Measurements from ENCODE around the gene NHS.
"Not testable (repeated sequence)": the region's sequence is repeated elsewhere in the genome, so short reads cannot be mapped to it uniquely, and the experiment has no call there.

The NHS gene

GRCh38 chrX:17405225-17405969 is 30.4 kb downstream of the NHS start:
- peak; percentile 23 for DNase-seq

- no peak for DNase-seq
Measured at GRCh38 chrX:17409566-17410290, 34.7 kb downstream of the NHS start.

- DNase-seq = no peak
Measured at GRCh38 chrX:17410651-17411050, 35.7 kb downstream of the NHS start.

GRCh38 chrX:17411205-17411604 is 36.2 kb downstream of the NHS start:
- no peak for DNase-seq

- DNase-seq = peak; percentile 76
Measured at GRCh38 chrX:17412692-17413091, 37.7 kb downstream of the NHS start.

- DNase-seq = peak; percentile 57
Measured at GRCh38 chrX:17413228-17413627, 38.2 kb downstream of the NHS start.

GRCh38 chrX:17414027-17414658 is 39.1 kb downstream of the NHS start:
- DNase-seq = no peak

- DNase-seq = no peak
Measured at GRCh38 chrX:17414839-17415238, 39.8 kb downstream of the NHS start.

- peak; percentile 66 for DNase-seq
Measured at GRCh38 chrX:17415242-17415810, 40.3 kb downstream of the NHS start.

GRCh38 chrX:17417372-17417771 is 42.4 kb downstream of the NHS start:
- DNase-seq = no peak

- no peak for DNase-seq
Measured at GRCh38 chrX:17425136-17425535, 50.1 kb downstream of the NHS start.

- DNase-seq = no peak
Measured at GRCh38 chrX:17425551-17425950, 50.6 kb downstream of the NHS start.

- DNase-seq = no peak
Measured at GRCh38 chrX:17431171-17431570, 56.2 kb downstream of the NHS start.

GRCh38 chrX:17432158-17432557 is 57.2 kb downstream of the NHS start:
- DNase-seq = no peak

GRCh38 chrX:17433965-17434364 is 59.0 kb downstream of the NHS start:
- DNase-seq = no peak

GRCh38 chrX:17435476-17435875 is 60.5 kb downstream of the NHS start:
- no peak for DNase-seq

- DNase-seq = no peak
Measured at GRCh38 chrX:17438221-17438620, 63.2 kb downstream of the NHS start.

- DNase-seq = no peak
Measured at GRCh38 chrX:17440258-17440657, 65.3 kb downstream of the NHS start.

GRCh38 chrX:17440836-17441235 is 65.8 kb downstream of the NHS start:
- DNase-seq = no peak

GRCh38 chrX:17441965-17442364 is 67.0 kb downstream of the NHS start:
- no peak for DNase-seq

- DNase-seq = peak; percentile 64
Measured at GRCh38 chrX:17442898-17443297, 67.9 kb downstream of the NHS start.

GRCh38 chrX:17443556-17443955 is 68.6 kb downstream of the NHS start:
- peak; percentile 57 for DNase-seq

GRCh38 chrX:17446269-17446668 is 71.3 kb downstream of the NHS start:
- DNase-seq = not testable (repeated sequence)

Data from fibroblast of skin of scalp (primary cell).